CD4-positive, alpha-beta T cell treated with Interleukin-21 for 1 hour (primary cell): ENCODE data around the gene LHX3.
"Not testable (repeated sequence)": the region's sequence is repeated elsewhere in the genome, so short reads cannot be mapped to it uniquely, and the experiment has no call there.

Experiments
- DNase-seq: peaks from one replicate; pipeline ENCODE4 v3.0.0-alpha.2; 2020

Gene LHX3

GRCh38 chr9:136241542-136241941 lies 36.6 kb upstream of the LHX3 start:
- DNase-seq: no peak

GRCh38 chr9:136240941-136241340 lies 36.0 kb upstream of the LHX3 start:
- no peak for DNase-seq

- no peak for DNase-seq
Observed at GRCh38 chr9:136239983-136240330, 35.0 kb upstream of the LHX3 start.

GRCh38 chr9:136239135-136239982 lies 34.4 kb upstream of the LHX3 start:
- no peak for DNase-seq

GRCh38 chr9:136238342-136238732 lies 33.4 kb upstream of the LHX3 start:
- DNase-seq: no peak

GRCh38 chr9:136237486-136238341 lies 32.8 kb upstream of the LHX3 start:
- DNase-seq: no peak

GRCh38 chr9:136236471-136237410 lies 31.8 kb upstream of the LHX3 start:
- not testable (repeated sequence) for DNase-seq

- no peak for DNase-seq
Observed at GRCh38 chr9:136235709-136236455, 31.0 kb upstream of the LHX3 start.

GRCh38 chr9:136235171-136235570 lies 30.2 kb upstream of the LHX3 start:
- no peak for DNase-seq

- no peak for DNase-seq
Observed at GRCh38 chr9:136234597-136234996, 29.7 kb upstream of the LHX3 start.

- DNase-seq: no peak
Observed at GRCh38 chr9:136233868-136234267, 28.9 kb upstream of the LHX3 start.

- DNase-seq: no peak
Observed at GRCh38 chr9:136233411-136233810, 28.5 kb upstream of the LHX3 start.

GRCh38 chr9:136232969-136233368 lies 28.0 kb upstream of the LHX3 start:
- DNase-seq: no peak

- DNase-seq: peak; percentile 48
Observed at GRCh38 chr9:136231478-136232297, 26.8 kb upstream of the LHX3 start.

GRCh38 chr9:136230773-136231172 lies 25.8 kb upstream of the LHX3 start:
- no peak for DNase-seq

- DNase-seq: no peak
Observed at GRCh38 chr9:136230365-136230764, 25.4 kb upstream of the LHX3 start.

GRCh38 chr9:136229096-136230065 lies 24.5 kb upstream of the LHX3 start:
- no peak for DNase-seq

GRCh38 chr9:136228107-136228875 lies 23.4 kb upstream of the LHX3 start:
- no peak for DNase-seq
